Measurements from ENCODE around the gene CACNA1C.

CACNA1C gene

GRCh38 chr12:2622460-2622859, 569.7 kb downstream of the CACNA1C start:
- no peak overlapping the region for H3K9ac ChIP-seq (ENCODE audit: low read depth, low read length)
- H3K27me3 ChIP-seq (ENCODE audit: insufficient read depth, low read length, poor library complexity), result peaks cover 21% of the 10 kb centered on the region
- H3K36me3 ChIP-seq (ENCODE audit: insufficient read depth, low read length), result no peaks in the 10 kb centered on the region
- no peaks in the 10 kb centered on the region for H3K79me2 ChIP-seq (ENCODE audit: insufficient read depth, low read length)
- no peaks in the 10 kb centered on the region for H3K4me1 ChIP-seq (ENCODE audit: insufficient read depth, low read length)
- H3K27ac ChIP-seq (ENCODE audit: low read length), result no peak overlapping the region
- H3K4me2 ChIP-seq (ENCODE audit: insufficient read depth, low read length), result no peak overlapping the region
- TF ChIP-seq EZH2 (IDR thresholded peaks at IDR 0.05; ENCODE audit: borderline replicate concordance, low read depth, low read length, severe bottlenecking) (no peak), CTCF (IDR thresholded peaks at IDR 0.05; ENCODE audit: borderline replicate concordance, extremely low read depth, low read length, poor library complexity, severe bottlenecking) (no peak)
- no peaks in the 10 kb centered on the region for H4K20me1 ChIP-seq (ENCODE audit: insufficient read depth, low read length)
- H2AFZ ChIP-seq (ENCODE audit: low read depth, low read length), result no peak overlapping the region
- DNase-seq (no peak), ATAC-seq (ENCODE audit: insufficient read depth, low read depth) (no peak)
- H3K9me3 ChIP-seq (ENCODE audit: insufficient read depth, low read length, severe bottlenecking), result no peaks in the 10 kb centered on the region
- no peak overlapping the region for H3K4me3 ChIP-seq (ENCODE audit: low read depth in 1 of 2, low read length in 2 of 2)

- Histone ChIP-seq H3K79me2 (ENCODE audit: insufficient read depth, low read length) (no peaks in the 10 kb centered on the region), H3K9me3 (ENCODE audit: insufficient read depth, low read length, severe bottlenecking) (no peaks in the 10 kb centered on the region), H3K36me3 (ENCODE audit: insufficient read depth, low read length) (no peaks in the 10 kb centered on the region), H3K9ac (ENCODE audit: low read depth, low read length) (no peak overlapping the region), H3K4me1 (ENCODE audit: insufficient read depth, low read length) (no peaks in the 10 kb centered on the region), H3K4me2 (ENCODE audit: insufficient read depth, low read length) (no peak overlapping the region), H3K27ac (ENCODE audit: low read length) (no peak overlapping the region), H3K27me3 (ENCODE audit: insufficient read depth, low read length, poor library complexity) (peaks cover 31% of the 10 kb centered on the region), H2AFZ (ENCODE audit: low read depth, low read length) (no peak overlapping the region), H4K20me1 (ENCODE audit: insufficient read depth, low read length) (no peaks in the 10 kb centered on the region), H3K4me3 (ENCODE audit: low read depth in 1 of 2, low read length in 2 of 2) (no peak overlapping the region)
- ATAC-seq (ENCODE audit: insufficient read depth, low read depth) (no peak), DNase-seq (no peak)
- TF ChIP-seq CTCF (IDR thresholded peaks at IDR 0.05; ENCODE audit: borderline replicate concordance, extremely low read depth, low read length, poor library complexity, severe bottlenecking), result no peak
- no peak for TF ChIP-seq EZH2 (IDR thresholded peaks at IDR 0.05; ENCODE audit: borderline replicate concordance, low read depth, low read length, severe bottlenecking)
These were observed 570.7 kb downstream of the CACNA1C start for GRCh38 chr12:2623472-2623871.

DNA sequence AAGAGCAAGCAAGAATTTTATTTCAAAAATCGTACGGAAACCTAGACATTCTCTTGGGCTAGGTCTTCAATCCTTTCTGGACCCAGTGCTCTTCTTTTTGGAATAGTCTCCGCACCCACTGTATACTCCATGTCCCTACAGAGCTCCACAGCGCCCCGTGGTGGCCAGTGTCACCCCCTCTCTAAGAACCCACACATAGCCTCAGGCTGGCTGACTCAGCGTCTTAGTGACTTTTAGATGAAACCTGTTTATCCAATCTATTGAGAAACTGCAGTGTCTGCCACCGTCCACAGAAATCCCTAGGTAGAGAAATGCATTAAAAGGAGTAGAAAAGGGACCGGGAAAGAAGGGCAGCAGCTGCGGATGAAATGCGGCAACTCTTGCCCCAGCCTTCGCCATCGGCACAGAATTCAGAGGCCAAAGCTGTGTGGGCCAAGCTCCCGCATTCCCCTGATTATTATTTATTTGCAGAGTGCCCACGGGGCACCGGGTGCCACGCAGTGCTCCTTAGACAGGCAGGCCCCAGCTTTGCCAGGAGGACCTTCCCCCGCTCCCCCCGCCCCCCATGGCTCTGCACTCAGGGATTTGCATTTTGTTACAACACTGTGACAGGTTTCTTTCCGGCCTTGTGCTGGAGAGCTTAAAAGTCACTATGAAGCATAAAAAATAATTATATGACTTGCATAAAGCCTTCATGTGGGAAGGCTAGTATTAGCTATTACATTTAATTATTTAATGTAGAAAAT, 571.9 kb downstream of the CACNA1C start:
- no peak overlapping the region for H3K4me3 ChIP-seq (ENCODE audit: low read depth in 1 of 2, low read length in 2 of 2)
- H3K27me3 ChIP-seq (ENCODE audit: insufficient read depth, low read length, poor library complexity), result peaks cover 34% of the 10 kb centered on the region
- no peak overlapping the region for H3K9ac ChIP-seq (ENCODE audit: low read depth, low read length)
- ATAC-seq (ENCODE audit: insufficient read depth, low read depth) (no peak), DNase-seq (no peak)
- H3K4me2 ChIP-seq (ENCODE audit: insufficient read depth, low read length), result no peak overlapping the region
- no peaks in the 10 kb centered on the region for H3K79me2 ChIP-seq (ENCODE audit: insufficient read depth, low read length)
- no peak overlapping the region for H3K27ac ChIP-seq (ENCODE audit: low read length)
- H3K4me1 ChIP-seq (ENCODE audit: insufficient read depth, low read length), result no peaks in the 10 kb centered on the region
- H3K9me3 ChIP-seq (ENCODE audit: insufficient read depth, low read length, severe bottlenecking), result no peaks in the 10 kb centered on the region
- H3K36me3 ChIP-seq (ENCODE audit: insufficient read depth, low read length), result no peaks in the 10 kb centered on the region
- no peaks in the 10 kb centered on the region for H4K20me1 ChIP-seq (ENCODE audit: insufficient read depth, low read length)
- H2AFZ ChIP-seq (ENCODE audit: low read depth, low read length), result no peak overlapping the region
- TF ChIP-seq CTCF (IDR thresholded peaks at IDR 0.05; ENCODE audit: borderline replicate concordance, extremely low read depth, low read length, poor library complexity, severe bottlenecking) (peak; percentile 48), EZH2 (IDR thresholded peaks at IDR 0.05; ENCODE audit: borderline replicate concordance, low read depth, low read length, severe bottlenecking) (no peak)

Data from DND-41 (cell line).